ENCODE results near the gene DLL3. TPM values are rescaled to one million over a fixed set of nuclear protein-coding genes. Genes with fewer than 3 reads are reported as not detected.

DLL3 gene
- total and polyA plus RNA-seq, 2 experiments from 2014 or later: 9.8 to 15.6 TPM

GRCh38 chr19:39497996-39498797 lies 550 bp upstream of the DLL3 start (continued):
- TF ChIP-seq, protein P1, sequence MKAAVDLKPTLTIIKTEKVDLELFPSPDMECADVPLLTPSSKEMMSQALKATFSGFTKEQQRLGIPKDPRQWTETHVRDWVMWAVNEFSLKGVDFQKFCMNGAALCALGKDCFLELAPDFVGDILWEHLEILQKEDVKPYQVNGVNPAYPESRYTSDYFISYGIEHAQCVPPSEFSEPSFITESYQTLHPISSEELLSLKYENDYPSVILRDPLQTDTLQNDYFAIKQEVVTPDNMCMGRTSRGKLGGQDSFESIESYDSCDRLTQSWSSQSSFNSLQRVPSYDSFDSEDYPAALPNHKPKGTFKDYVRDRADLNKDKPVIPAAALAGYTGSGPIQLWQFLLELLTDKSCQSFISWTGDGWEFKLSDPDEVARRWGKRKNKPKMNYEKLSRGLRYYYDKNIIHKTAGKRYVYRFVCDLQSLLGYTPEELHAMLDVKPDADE (IDR thresholded peaks at IDR 0.05): no peak
- no peak for TF ChIP-seq NANOG (IDR thresholded peaks at IDR 0.05; ENCODE audit: borderline replicate concordance)
- TF ChIP-seq CTCF (conservative IDR thresholded peaks at IDR 0.05; ENCODE audit: low read depth in 2 of 2): peak in 1 of 2 experiments; percentile 48; a peak in 3 of 4 replicates
- peak; percentile 64 for TF ChIP-seq POLR2AphosphoS5 (IDR thresholded peaks at IDR 0.05; ENCODE audit: low read depth)
- TF ChIP-seq ZNF331 (CRISPR knock-in tag; IDR thresholded peaks at IDR 0.05; ENCODE audit: low read depth): no peak

DNA sequence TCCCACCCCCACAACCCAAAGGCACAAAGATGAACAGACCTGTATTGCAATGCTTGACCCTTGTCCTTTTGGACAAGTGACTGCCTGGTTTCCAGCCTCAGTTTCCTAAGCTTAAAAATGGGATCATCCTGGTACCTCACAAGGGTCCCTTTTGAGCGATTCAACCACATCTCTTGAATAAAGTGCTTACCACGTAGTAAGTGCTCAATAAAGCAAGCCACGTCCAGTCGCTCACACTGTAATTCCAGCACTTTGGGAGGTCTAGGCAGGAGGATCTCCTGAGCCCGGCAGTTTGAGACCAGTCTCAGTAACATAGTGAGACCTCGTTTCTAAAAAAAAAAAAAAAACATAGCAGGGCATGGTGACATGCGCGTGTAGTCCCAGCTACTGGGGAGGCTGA lies 1.2 kb downstream of the DLL3 start:
- H3K4me3 ChIP-seq: peak overlapping the region; percentile 74; the same call in 1 of the 2 replicates
- peaks cover 11% of the 10 kb centered on the region for H3K4me1 ChIP-seq (ENCODE audit: insufficient read depth)
- H3K9me3 Mint-ChIP-seq: peaks cover 16% of the 10 kb centered on the region
- DNase-seq (ENCODE audit: low spot score) (no peak), ATAC-seq (no peak)
- peak; percentile 9 for TF ChIP-seq EZH2 (IDR thresholded peaks at IDR 0.05; ENCODE audit: low read depth, unreplicated experiment)
- no peak for TF ChIP-seq ZNF114 (CRISPR knock-in tag; IDR thresholded peaks at IDR 0.05)
- peaks cover 9% of the 10 kb centered on the region for H3F3A ChIP-seq (replicated peaks; ENCODE audit: low read depth)
- H3K4me3 Mint-ChIP-seq: peak overlapping the region; percentile 73
- H3K79me2 ChIP-seq (replicated peaks; ENCODE audit: insufficient read depth): no peaks in the 10 kb centered on the region
- no peak overlapping the region for H3K27ac ChIP-seq (ENCODE audit: low read depth)
- no peak overlapping the region for H3K27ac Mint-ChIP-seq
- no peak overlapping the region for H2AFZ ChIP-seq
- H3K36me3 Mint-ChIP-seq (ENCODE audit: low read depth): peaks cover 15% of the 10 kb centered on the region
- no peaks in the 10 kb centered on the region for H4K20me1 ChIP-seq (replicated peaks; ENCODE audit: insufficient read depth)
- H3K27me3 Mint-ChIP-seq (ENCODE audit: insufficient read depth, low read depth, poor library complexity): peaks cover 78% of the 10 kb centered on the region
- H3K4me2 ChIP-seq: no peak overlapping the region
- peaks cover 16% of the 10 kb centered on the region for H3K4me1 Mint-ChIP-seq
- peaks cover 79% of the 10 kb centered on the region for H3K27me3 ChIP-seq (ENCODE audit: insufficient read depth)
- 0 out of 2 replicates have a peak, but pooled peaks cover 7% of the 10 kb centered on the region for H3K9me2 ChIP-seq (ENCODE audit: insufficient read depth)
- H3K36me3 ChIP-seq (ENCODE audit: insufficient read depth): no peaks in the 10 kb centered on the region

- peaks cover 86% of the 10 kb centered on the region for H3K27me3 ChIP-seq (ENCODE audit: insufficient read depth)
- no peak overlapping the region for H3K4me3 ChIP-seq
- no peaks in the 10 kb centered on the region for H3K36me3 ChIP-seq (ENCODE audit: insufficient read depth)
- H3K9me2 ChIP-seq (ENCODE audit: insufficient read depth): 0 out of 2 replicates have a peak, but pooled peaks cover 7% of the 10 kb centered on the region
- no peak overlapping the region for H2AFZ ChIP-seq
- ATAC-seq (no peak), DNase-seq (ENCODE audit: low spot score) (no peak)
- peaks cover 82% of the 10 kb centered on the region for H3K27me3 Mint-ChIP-seq (ENCODE audit: insufficient read depth, low read depth, poor library complexity)
- H3K4me1 Mint-ChIP-seq: peaks cover 16% of the 10 kb centered on the region
- peaks cover 9% of the 10 kb centered on the region for H3F3A ChIP-seq (replicated peaks; ENCODE audit: low read depth)
- H3K4me3 Mint-ChIP-seq: peak overlapping the region; percentile 25; the same call in 1 of the 3 replicates
- no peak overlapping the region for H3K27ac ChIP-seq (ENCODE audit: low read depth)
- H3K79me2 ChIP-seq (replicated peaks; ENCODE audit: insufficient read depth): no peaks in the 10 kb centered on the region
- peaks cover 16% of the 10 kb centered on the region for H3K9me3 Mint-ChIP-seq
- H3K4me1 ChIP-seq (ENCODE audit: insufficient read depth): peaks cover 11% of the 10 kb centered on the region; the same call in 1 of the 2 replicates
- H4K20me1 ChIP-seq (replicated peaks; ENCODE audit: insufficient read depth): no peaks in the 10 kb centered on the region
- H3K36me3 Mint-ChIP-seq (ENCODE audit: low read depth): peaks cover 15% of the 10 kb centered on the region
- no peak overlapping the region for H3K27ac Mint-ChIP-seq
- H3K4me2 ChIP-seq: no peak overlapping the region
- TF ChIP-seq NANOG (IDR thresholded peaks at IDR 0.05; ENCODE audit: borderline replicate concordance) (no peak), CREB1 (CRISPR knock-in tag; IDR thresholded peaks at IDR 0.05; ENCODE audit: low read depth) (no peak)
- TF ChIP-seq, protein P1 (IDR thresholded peaks at IDR 0.05): no peak
These were observed 1.8 kb downstream of the DLL3 start for GRCh38 chr19:39500543-39500942.
